Cardiac fibroblast (primary cell): ENCODE measurements around the gene CRACR2B.

Experiments used
- DNase-seq, 2 donors: peaks; one replicate each; pipeline versions ENCODE4 v3.0.0 to v3.0.0-alpha.2; 2010; ENCODE audit warnings: low read depth in 2 of 2
- H3K4me3 ChIP-seq, 2 donors: replicated peaks in 1 of 2; 1 replicate in 1 of 2; 2 replicates in 1 of 2; pipeline ENCODE4 v1.5.1; 2011; ENCODE audit warnings: low read depth in 2 of 2, low read length in 2 of 2, mild to moderate bottlenecking in 2 of 2, moderate library complexity in 1 of 2
- CTCF ChIP-seq: IDR thresholded peaks from one replicate; pipeline ENCODE4 v1.5.1; 2011; ENCODE audit warnings: low read depth, mild to moderate bottlenecking, low read length, inconsistent platforms

Gene CRACR2B

GRCh38 chr11:819943-820649, 7.6 kb upstream of the CRACR2B start:
- H3K4me3 ChIP-seq, result peak overlapping the region; percentile 72 to 76
- DNase-seq, result peak; percentile 65 to 82
- no peak for TF ChIP-seq CTCF

- peak; percentile 66 to 70 for DNase-seq
- TF ChIP-seq CTCF, result no peak
Observed at GRCh38 chr11:820655-821511, 6.8 kb upstream of the CRACR2B start.

GRCh38 chr11:821512-822371, 6.0 kb upstream of the CRACR2B start:
- no peak for TF ChIP-seq CTCF
- no peak for DNase-seq
- peak overlapping the region in 1 of 2 donors; percentile 76 for H3K4me3 ChIP-seq

More at GRCh38 chr11:820655-821511, 6.8 kb upstream of the CRACR2B start:
- peak overlapping the region; percentile 72 to 76 for H3K4me3 ChIP-seq

- H3K4me3 ChIP-seq, result no peak overlapping the region
- no peak for TF ChIP-seq CTCF
- DNase-seq, result no peak
Observed at GRCh38 chr11:823441-824291, 4.1 kb upstream of the CRACR2B start.

- no peak for DNase-seq
- no peak overlapping the region for H3K4me3 ChIP-seq
- TF ChIP-seq CTCF, result no peak
Observed at GRCh38 chr11:824292-824880, 3.3 kb upstream of the CRACR2B start.
